Endothelial cell of umbilical vein (primary cell): ENCODE measurements around the gene HHLA2.

ENCODE experiments used
- CTCF ChIP-seq, 2 donors: IDR thresholded peaks; 1 replicate in 1 of 2; 2 replicates in 1 of 2; pipeline ENCODE4 v1.5.1; 2011; ENCODE audit warnings: low read length in 2 of 2, mild to moderate bottlenecking in 2 of 2, moderate library complexity in 2 of 2, control low read depth in 1 of 2, inconsistent platforms in 1 of 2, low read depth in 1 of 2; ENCODE audit not compliant: insufficient read depth in 1 of 2; ENCODE audit errors: extremely low read depth in 1 of 2
- EZH2 ChIP-seq: IDR thresholded peaks from 2 replicates; pipeline ENCODE4 v1.6.1; 2012; ENCODE audit warnings: borderline replicate concordance, low read depth, mild to moderate bottlenecking, moderate library complexity, low read length, inconsistent platforms; ENCODE audit not compliant: severe bottlenecking
- POLR2A ChIP-seq: IDR thresholded peaks from 2 replicates; pipeline ENCODE4 v1.6.1; 2012; ENCODE audit warnings: low read depth, mild to moderate bottlenecking, control low read depth, low read length
- POLR2AphosphoS5 ChIP-seq: IDR thresholded peaks from 2 replicates; pipeline ENCODE4 v1.6.1; 2012; ENCODE audit warnings: low read depth, mild to moderate bottlenecking, control low read depth, low read length, moderate library complexity; ENCODE audit not compliant: insufficient read depth

- TF ChIP-seq CTCF (IDR thresholded peaks at IDR 0.05; ENCODE audit: extremely low read depth in 1 of 2, insufficient read depth in 1 of 2, low read depth in 1 of 2, low read length in 2 of 2), result no peak
- TF ChIP-seq EZH2, result no peak
- no peak for TF ChIP-seq POLR2AphosphoS5
- TF ChIP-seq POLR2A, result no peak
Measured at GRCh38 chr3:108416111-108416869, 119.9 kb downstream of the HHLA2 start.
